IMR-90 (cell line): ENCODE measurements around the gene KCNAB1. TPM values are rescaled to one million over a fixed set of nuclear protein-coding genes. Genes with fewer than 3 reads are reported as not detected.

Source experiments
- ATAC-seq: fragments of 200-7000 bp; cut with Tn5 transposase; 2 replicates; pipeline ENCODE4 v1.9.1; 2020; ENCODE audit warnings: low read depth, mild to moderate bottlenecking, moderate library complexity
- Bru-seq: library from RNA; stranded (reverse); fragments of 400-500 nt; gene quantifications from one replicate; lab custom pipeline; 2021; lab: Mats Ljungman, UMichigan
- BruChase-seq, 2 experiments: library from RNA; stranded (reverse); fragments of 400-500 nt; gene quantifications; one replicate each; lab custom pipeline; 2021; lab: Mats Ljungman, UMichigan
- BruUV-seq: library from RNA; stranded (reverse); fragments of 400-500 nt; replicated peaks from 2 replicates; lab custom pipeline; 2021; lab: Mats Ljungman, UMichigan
- CTCF ChIA-PET: fragments of 300-600 bp; formaldehyde crosslinking; extraction: SDS; loops from one replicate; lab custom pipeline; 2021; ENCODE audit warnings: antibody characterized with exemption; lab: Yijun Ruan, JAX
- POLR2A ChIA-PET: fragments of 300-600 bp; sonication (Branson Sonifier 250); formaldehyde crosslinking; loops from one replicate; lab custom pipeline; 2022; ENCODE audit warnings: antibody characterized with exemption; ENCODE audit not compliant: unreplicated experiment; lab: Charles Lee
- DNase-seq: peaks from one replicate; pipeline ENCODE4 v3.0.0; 2013
- H2AFZ ChIP-seq: replicated peaks from 2 replicates; pipeline ENCODE3; 2013; ENCODE audit warnings: low read length, mild to moderate bottlenecking; ENCODE audit not compliant: poor library complexity
- H2AK5ac ChIP-seq: 2 replicates; pipeline ENCODE4 v1.6.1; 2013; ENCODE audit warnings: low read depth, low read length, inconsistent platforms
- H2AK9ac ChIP-seq: replicated peaks from 2 replicates; pipeline ENCODE3; 2013; ENCODE audit warnings: mild to moderate bottlenecking, low read depth, low read length, moderate library complexity; ENCODE audit not compliant: poor library complexity
- H2BK120ac ChIP-seq: 2 replicates; pipeline ENCODE4 v1.6.1; 2013; ENCODE audit warnings: low read depth, low read length, inconsistent platforms
- H2BK15ac ChIP-seq: 3 replicates; pipeline ENCODE4 v1.6.1; 2013; ENCODE audit warnings: low read depth, low read length, inconsistent platforms
- H2BK20ac ChIP-seq: 2 replicates; pipeline ENCODE4 v1.6.1; 2013; ENCODE audit warnings: low read depth, mild to moderate bottlenecking, inconsistent platforms, low read length, moderate library complexity
- H2BK5ac ChIP-seq: 2 replicates; pipeline ENCODE4 v1.6.1; 2013; ENCODE audit warnings: mild to moderate bottlenecking, low read depth, low read length, inconsistent platforms; ENCODE audit not compliant: poor library complexity, severe bottlenecking
- H3K14ac ChIP-seq: replicated peaks from 2 replicates; pipeline ENCODE4 v1.6.1; 2013; ENCODE audit warnings: low read depth, low read length, inconsistent platforms
- H3K18ac ChIP-seq: 2 replicates; pipeline ENCODE4 v1.6.1; 2013; ENCODE audit warnings: low read depth, low read length, control low read depth
- H3K23ac ChIP-seq: 2 replicates; pipeline ENCODE4 v1.6.1; 2013; ENCODE audit warnings: low read depth, low read length, inconsistent platforms
- H3K27ac ChIP-seq: 2 replicates; pipeline ENCODE4 v1.5.1; 2013; ENCODE audit warnings: mild to moderate bottlenecking, control low read depth, low read length; ENCODE audit not compliant: insufficient read depth
- H3K27me3 ChIP-seq: 2 replicates; pipeline ENCODE4 v1.6.1; 2013; ENCODE audit warnings: low read length; ENCODE audit not compliant: control insufficient read depth, insufficient read depth
- H3K36me3 ChIP-seq: 2 replicates; pipeline ENCODE4 v1.6.1; 2013; ENCODE audit warnings: low read length, mixed read lengths; ENCODE audit not compliant: control insufficient read depth, insufficient read depth
- H3K4ac ChIP-seq: 2 replicates; pipeline ENCODE4 v1.6.1; 2013; ENCODE audit warnings: low read depth, low read length, inconsistent platforms
- H3K4me1 ChIP-seq: 2 replicates; pipeline ENCODE4 v1.6.1; 2013; ENCODE audit warnings: low read length, mixed read lengths; ENCODE audit not compliant: control insufficient read depth, insufficient read depth
- H3K4me2 ChIP-seq: 2 replicates; pipeline ENCODE4 v1.6.1; 2013; ENCODE audit warnings: low read depth, mild to moderate bottlenecking, control low read depth, low read length, moderate library complexity
- H3K4me3 ChIP-seq: 2 replicates; pipeline ENCODE4 v1.5.1; 2013; ENCODE audit warnings: low read depth, mild to moderate bottlenecking, control low read depth, low read length, moderate library complexity; ENCODE audit not compliant: insufficient read depth
- H3K56ac ChIP-seq: 2 replicates; pipeline ENCODE4 v1.6.1; 2013; ENCODE audit warnings: low read length, inconsistent platforms; ENCODE audit not compliant: insufficient read depth; ENCODE audit errors: extremely low read depth
- H3K79me1 ChIP-seq, 2 experiments: 2 replicates each; pipeline ENCODE4 v1.6.1; 2013; ENCODE audit warnings: low read length in 2 of 2, inconsistent platforms in 1 of 2, low read depth in 1 of 2
- H3K9ac ChIP-seq: 2 replicates; pipeline ENCODE4 v1.6.1; 2013; ENCODE audit warnings: low read depth, low read length, control low read depth
- H3K9me1 ChIP-seq: 2 replicates; pipeline ENCODE4 v1.6.1; 2013; ENCODE audit warnings: low read length, inconsistent platforms; ENCODE audit not compliant: insufficient read depth
- H3K9me3 ChIP-seq: 2 replicates; pipeline ENCODE4 v1.6.1; 2013; ENCODE audit warnings: low read length; ENCODE audit not compliant: control insufficient read depth, insufficient read depth
- H4K20me1 ChIP-seq: 2 replicates; pipeline ENCODE4 v1.6.1; 2013; ENCODE audit warnings: low read length, inconsistent platforms; ENCODE audit not compliant: insufficient read depth
- H4K5ac ChIP-seq: 2 replicates; pipeline ENCODE4 v1.6.1; 2013; ENCODE audit warnings: mild to moderate bottlenecking, low read depth, low read length, control low read depth
- H4K8ac ChIP-seq, 2 experiments: 2 replicates each; pipeline ENCODE4 v1.6.1; 2013; ENCODE audit warnings: low read depth in 2 of 2, low read length in 2 of 2, control low read depth in 1 of 2, inconsistent platforms in 1 of 2
- H4K91ac ChIP-seq: 2 replicates; pipeline ENCODE4 v1.6.1; 2013; ENCODE audit warnings: low read depth, low read length, inconsistent platforms; ENCODE audit not compliant: insufficient read depth
- BHLHE40 ChIP-seq: fragments of 150-350 bp; IDR thresholded peaks from 2 replicates; pipeline ENCODE4 v1.6.1; 2016; ENCODE audit warnings: mild to moderate bottlenecking, low read depth, low read length
- CEBPB ChIP-seq: IDR thresholded peaks from 2 replicates; pipeline ENCODE4 v1.6.1; 2012; ENCODE audit warnings: low read depth, low read length, improper control_type of control experiment
- CHD1 ChIP-seq: IDR thresholded peaks from 2 replicates; pipeline ENCODE4 v1.6.1; 2012; ENCODE audit warnings: low read depth, low read length, improper control_type of control experiment
- MAFK ChIP-seq: IDR thresholded peaks from 2 replicates; pipeline ENCODE4 v1.6.1; 2012; ENCODE audit warnings: low read depth, low read length, improper control_type of control experiment
- MAZ ChIP-seq: IDR thresholded peaks from 2 replicates; pipeline ENCODE4 v1.6.1; 2012; ENCODE audit warnings: low read depth, mild to moderate bottlenecking, low read length, improper control_type of control experiment, moderate library complexity, borderline replicate concordance
- MXI1 ChIP-seq: IDR thresholded peaks from 2 replicates; pipeline ENCODE4 v1.6.1; 2012; ENCODE audit warnings: low read depth, mild to moderate bottlenecking, low read length, moderate library complexity, borderline replicate concordance
- NFE2L2 ChIP-seq: fragments of 150-350 bp; IDR thresholded peaks from 2 replicates; pipeline ENCODE4 v1.6.1; 2016; ENCODE audit warnings: low read depth, mild to moderate bottlenecking, low read length
- POLR2A ChIP-seq: IDR thresholded peaks from 2 replicates; pipeline ENCODE4 v1.6.1; 2012; ENCODE audit warnings: mild to moderate bottlenecking, low read depth, low read length
- RAD21 ChIP-seq: IDR thresholded peaks from 2 replicates; pipeline ENCODE4 v1.6.1; 2012; ENCODE audit warnings: low read length, improper control_type of control experiment
- SMC3 ChIP-seq: fragments of 150-350 bp; IDR thresholded peaks from 2 replicates; pipeline ENCODE4 v1.6.1; 2016; ENCODE audit warnings: low read depth, mild to moderate bottlenecking, antibody characterized with exemption, low read length, moderate library complexity
- WGBS, 2 experiments: methylation state at CpG; one replicate each; pipeline versions ENCODE4 v1.1.5 to v1.1.7; 2013; ENCODE audit warnings: missing lambda C conversion rate in 2 of 2; ENCODE audit not compliant: insufficient read length in 1 of 2; ENCODE audit errors: extremely low coverage in 2 of 2; 5-methylcytosine and 5-hydroxymethylcytosine counted together
- dilution Hi-C: fragments of 300-500 bp; cut with HindIII; formaldehyde crosslinking; loops from one replicate; pipeline ENCODE4 v1.14.3; 2018; ENCODE audit warnings: low sequenced_read_pairs; ENCODE audit not compliant: unreplicated experiment
- in situ Hi-C: fragments of 300-500 bp; cut with MboI; formaldehyde crosslinking; loops from 3 replicates; pipeline ENCODE4 v1.14.3; 2019; ENCODE audit warnings: low sequenced_read_pairs, inconsistent platforms, mixed read lengths
- intact Hi-C: fragments of 100-400 bp; cut with micrococcal nuclease; formaldehyde crosslinking; loops from 2 replicates; pipeline ENCODE4 v1.10.0; 2022
- long read RNA-seq: library from polyadenylated mRNA; unstranded; transcript quantifications from one replicate; pipeline ENCODE4 v2.0.0, GENCODE V29; 2021; ENCODE audit not compliant: unreplicated experiment
- polyA plus RNA-seq, 3 experiments: library from polyadenylated mRNA; depleted of rRNA; stranded (reverse); fragments of >200 nt; gene quantifications; 2 replicates each; pipeline ENCODE4 v1.2.3, GENCODE V29; 2012; ENCODE audit warnings: low replicate concordance in 1 of 3
- total RNA-seq: library from RNA; depleted of rRNA; stranded (reverse); fragments of >200 nt; gene quantifications from 2 replicates; pipeline ENCODE4 v1.2.3, GENCODE V29; 2012; rRNA removed
- TF ChIP-seq, protein P1 (sequence below): conservative IDR thresholded peaks from 2 replicates; pipeline ENCODE4 v1.5.1; 2012; ENCODE audit warnings: mild to moderate bottlenecking, low read depth, low read length, improper control_type of control experiment
- TF ChIP-seq, protein P2 (sequence below): fragments of 150-350 bp; IDR thresholded peaks from 2 replicates; pipeline ENCODE4 v1.6.1; 2016; ENCODE audit warnings: low read depth, mild to moderate bottlenecking, low read length, moderate library complexity, borderline replicate concordance
- TF ChIP-seq, protein P3 (sequence below): fragments of 150-350 bp; IDR thresholded peaks from 2 replicates; pipeline ENCODE4 v1.6.1; 2017; ENCODE audit warnings: mild to moderate bottlenecking, antibody characterized with exemption, low read length, low read depth

Gene KCNAB1
- total RNA-seq (under 0.01 and 0.56 TPM in 2 replicates), polyA plus RNA-seq (2012; rRNA removed) (0.07 and 0.13 TPM in 2 replicates), Bru-seq, nascent RNA (percentile 2 among the genes with signal in this experiment), BruChase-seq, experiment 1, labeled RNA remaining after a 6-hour chase (percentile 3 among the genes with signal in this experiment), BruChase-seq, experiment 2, labeled RNA remaining after a 2-hour chase (percentile 2 among the genes with signal in this experiment)
- polyA plus RNA-seq (2012; cell fraction: cytosol; rRNA removed), result not detected in 2 replicates
- 0.06 TPM in 1 of 2 replicates, not detected in the other for polyA plus RNA-seq (2012; cell fraction: nucleus; rRNA removed; ENCODE audit: low replicate concordance)
- long read RNA-seq, partial matches to known transcripts, result 0 of 36 reads
- long read RNA-seq, other reads (novel, unspliced or antisense), result 36 of 36 reads

DNA sequence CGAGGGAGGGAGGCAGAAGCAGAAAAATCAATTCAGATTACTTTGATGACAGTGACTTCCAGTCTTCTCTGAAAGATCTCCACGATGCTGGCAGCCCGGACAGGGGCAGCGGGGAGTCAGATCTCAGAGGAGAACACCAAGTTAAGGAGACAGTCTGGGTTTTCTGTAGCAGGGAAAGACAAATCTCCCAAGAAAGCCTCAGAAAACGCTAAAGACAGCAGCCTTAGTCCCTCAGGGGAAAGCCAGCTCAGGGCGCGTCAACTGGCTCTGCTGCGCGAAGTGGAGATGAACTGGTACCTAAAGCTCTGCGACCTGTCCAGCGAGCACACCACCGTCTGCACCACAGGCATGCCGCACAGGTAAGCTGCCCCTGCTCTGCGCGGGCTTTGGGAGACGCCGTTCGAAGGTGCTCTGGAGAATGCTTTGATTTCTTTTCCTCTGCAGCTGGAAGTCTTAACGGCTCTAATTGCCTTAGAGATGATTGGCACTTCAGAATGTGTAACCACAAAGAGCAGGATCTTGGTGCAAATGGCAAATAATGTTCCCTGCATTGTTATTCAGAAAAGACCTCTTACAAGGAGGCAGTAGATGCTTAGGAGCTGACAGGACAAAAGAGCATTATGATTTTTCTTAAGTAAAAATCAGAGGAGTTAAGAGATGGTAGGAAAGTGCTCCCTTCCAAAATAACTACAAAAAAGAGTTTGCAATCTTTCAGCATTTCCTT lies at the start of gene KCNAB1:
TSS of gene KCNAB1 (plus strand) at position 51 of the 724 bp plus-strand sequence.
- ChIA-PET POLR2A (no interaction called here), CTCF (interaction anchor here (0.6 kb wide), 1 partner anchor 107 kb away, joined by 3 read pairs; no protein-coding TSS in a partner anchor)
- H3K27ac ChIP-seq, result no peak within 1 kb of the TSS
- H4K8ac ChIP-seq, result no peak within 1 kb of the TSS
- H4K91ac ChIP-seq, result no peak within 1 kb of the TSS
- no peak within 1 kb of the TSS for H2BK20ac ChIP-seq
- ATAC-seq (no peak), DNase-seq (no peak)
- H3K4me3 ChIP-seq, result no peak within 1 kb of the TSS
- no peaks in the 10 kb centered on the region for H3K9me3 ChIP-seq
- no peaks in the 10 kb centered on the region for H3K36me3 ChIP-seq
- dilution Hi-C loops, result no loop called here
- no peak within 1 kb of the TSS for H4K5ac ChIP-seq
- H3K9me1 ChIP-seq, result no peaks in the 10 kb centered on the region
- H3K4me2 ChIP-seq, result no peak within 1 kb of the TSS
- no peak within 1 kb of the TSS for H2AFZ ChIP-seq
- no peak within 1 kb of the TSS for H2BK15ac ChIP-seq
- H4K20me1 ChIP-seq, result no peaks in the 10 kb centered on the region
- no peak within 1 kb of the TSS for H3K18ac ChIP-seq
- H3K23ac ChIP-seq, result no peak within 1 kb of the TSS
- H3K27me3 ChIP-seq, result peaks cover 1% of the 10 kb centered on the region; the same call in 1 of the 2 replicates
- no peak within 1 kb of the TSS for H2BK120ac ChIP-seq
- in situ Hi-C loops, result no loop called here
- no TSS peak for BruUV-seq
- no peak within 1 kb of the TSS for H2BK5ac ChIP-seq
- no peak within 1 kb of the TSS for H3K4ac ChIP-seq
- H3K79me1 ChIP-seq, result no peaks in the 10 kb centered on the region
- H3K14ac ChIP-seq, result no peak within 1 kb of the TSS
- H3K9ac ChIP-seq, result no peak within 1 kb of the TSS
- intact Hi-C loops, result no loop called here
- WGBS, 2 experiments, result 59% methylated on average over 12 of the region's 19 CpGs; no CpG with 5 or more reads in 1 of the 2 experiments
- no peaks in the 10 kb centered on the region for H3K4me1 ChIP-seq
- H2AK9ac ChIP-seq, result no peak within 1 kb of the TSS
- TF ChIP-seq CHD1 (no peak), BHLHE40 (no peak), CEBPB (no peak), MXI1 (no peak), SMC3 (no peak), MAZ (no peak), POLR2A (no peak), RAD21 (no peak), MAFK (no peak), NFE2L2 (no peak)
- TF ChIP-seq, protein P1, sequence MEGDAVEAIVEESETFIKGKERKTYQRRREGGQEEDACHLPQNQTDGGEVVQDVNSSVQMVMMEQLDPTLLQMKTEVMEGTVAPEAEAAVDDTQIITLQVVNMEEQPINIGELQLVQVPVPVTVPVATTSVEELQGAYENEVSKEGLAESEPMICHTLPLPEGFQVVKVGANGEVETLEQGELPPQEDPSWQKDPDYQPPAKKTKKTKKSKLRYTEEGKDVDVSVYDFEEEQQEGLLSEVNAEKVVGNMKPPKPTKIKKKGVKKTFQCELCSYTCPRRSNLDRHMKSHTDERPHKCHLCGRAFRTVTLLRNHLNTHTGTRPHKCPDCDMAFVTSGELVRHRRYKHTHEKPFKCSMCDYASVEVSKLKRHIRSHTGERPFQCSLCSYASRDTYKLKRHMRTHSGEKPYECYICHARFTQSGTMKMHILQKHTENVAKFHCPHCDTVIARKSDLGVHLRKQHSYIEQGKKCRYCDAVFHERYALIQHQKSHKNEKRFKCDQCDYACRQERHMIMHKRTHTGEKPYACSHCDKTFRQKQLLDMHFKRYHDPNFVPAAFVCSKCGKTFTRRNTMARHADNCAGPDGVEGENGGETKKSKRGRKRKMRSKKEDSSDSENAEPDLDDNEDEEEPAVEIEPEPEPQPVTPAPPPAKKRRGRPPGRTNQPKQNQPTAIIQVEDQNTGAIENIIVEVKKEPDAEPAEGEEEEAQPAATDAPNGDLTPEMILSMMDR, result no peak
- TF ChIP-seq, protein P2, sequence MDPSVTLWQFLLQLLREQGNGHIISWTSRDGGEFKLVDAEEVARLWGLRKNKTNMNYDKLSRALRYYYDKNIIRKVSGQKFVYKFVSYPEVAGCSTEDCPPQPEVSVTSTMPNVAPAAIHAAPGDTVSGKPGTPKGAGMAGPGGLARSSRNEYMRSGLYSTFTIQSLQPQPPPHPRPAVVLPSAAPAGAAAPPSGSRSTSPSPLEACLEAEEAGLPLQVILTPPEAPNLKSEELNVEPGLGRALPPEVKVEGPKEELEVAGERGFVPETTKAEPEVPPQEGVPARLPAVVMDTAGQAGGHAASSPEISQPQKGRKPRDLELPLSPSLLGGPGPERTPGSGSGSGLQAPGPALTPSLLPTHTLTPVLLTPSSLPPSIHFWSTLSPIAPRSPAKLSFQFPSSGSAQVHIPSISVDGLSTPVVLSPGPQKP, result no peak
- TF ChIP-seq, protein P3, sequence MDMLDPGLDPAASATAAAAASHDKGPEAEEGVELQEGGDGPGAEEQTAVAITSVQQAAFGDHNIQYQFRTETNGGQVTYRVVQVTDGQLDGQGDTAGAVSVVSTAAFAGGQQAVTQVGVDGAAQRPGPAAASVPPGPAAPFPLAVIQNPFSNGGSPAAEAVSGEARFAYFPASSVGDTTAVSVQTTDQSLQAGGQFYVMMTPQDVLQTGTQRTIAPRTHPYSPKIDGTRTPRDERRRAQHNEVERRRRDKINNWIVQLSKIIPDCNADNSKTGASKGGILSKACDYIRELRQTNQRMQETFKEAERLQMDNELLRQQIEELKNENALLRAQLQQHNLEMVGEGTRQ, result no peak
- H3K56ac ChIP-seq, result no peak within 1 kb of the TSS
- no peak within 1 kb of the TSS for H2AK5ac ChIP-seq
